Activated CD4-positive, alpha-beta T cell treated with anti-CD3 and anti-CD28 coated beads, Interleukin-2, amount 50 U/mL, for 1 hour (primary cell): Measurements from ENCODE around the gene UBE2Q2.
"Not testable (repeated sequence)": the region's sequence is repeated elsewhere in the genome, so short reads cannot be mapped to it uniquely, and the experiment has no call there.

Source experiments
- DNase-seq: peaks from one replicate; pipeline ENCODE4 v3.0.0-alpha.2; 2020

Gene UBE2Q2

DNA sequence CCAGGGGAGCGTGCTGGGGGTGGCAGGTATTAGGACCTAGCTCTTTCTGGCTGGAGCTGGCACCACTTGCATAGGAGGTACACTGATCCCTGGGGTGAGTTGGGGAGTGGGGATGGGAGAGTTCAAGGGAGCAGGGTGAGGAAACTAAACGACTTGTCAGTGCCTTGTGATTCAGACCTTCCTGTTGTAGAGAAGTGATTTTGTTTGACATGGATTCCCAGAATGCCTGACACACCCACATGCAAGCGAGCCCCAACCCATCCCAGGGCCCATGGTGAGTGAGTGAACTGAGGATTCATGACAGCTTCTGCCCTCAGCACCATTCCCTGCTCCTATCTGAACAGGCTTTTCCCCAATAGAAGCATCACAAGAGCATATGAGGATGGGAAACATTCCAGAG is 15.6 kb upstream of the UBE2Q2 start:
- DNase-seq: no peak

GRCh38 chr15:75828429-75828828 is 14.8 kb upstream of the UBE2Q2 start:
- no peak for DNase-seq

- no peak for DNase-seq
These were observed 12.1 kb upstream of the UBE2Q2 start for GRCh38 chr15:75830910-75831805.

DNA sequence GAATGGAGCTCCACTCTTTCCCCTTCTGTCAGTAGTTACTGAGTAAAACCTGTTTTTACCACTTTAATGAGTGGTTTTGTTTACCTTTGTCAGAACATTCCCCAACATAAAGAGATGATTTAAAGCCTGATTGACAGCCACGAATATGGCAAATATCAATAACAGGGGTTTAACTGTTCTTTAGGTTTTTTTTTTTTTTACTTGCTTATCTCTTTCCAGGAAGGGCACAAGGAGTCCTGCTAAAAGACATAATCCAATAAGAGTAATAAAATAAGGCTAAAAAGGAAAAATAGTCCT is 11.5 kb upstream of the UBE2Q2 start:
- no peak for DNase-seq

DNA sequence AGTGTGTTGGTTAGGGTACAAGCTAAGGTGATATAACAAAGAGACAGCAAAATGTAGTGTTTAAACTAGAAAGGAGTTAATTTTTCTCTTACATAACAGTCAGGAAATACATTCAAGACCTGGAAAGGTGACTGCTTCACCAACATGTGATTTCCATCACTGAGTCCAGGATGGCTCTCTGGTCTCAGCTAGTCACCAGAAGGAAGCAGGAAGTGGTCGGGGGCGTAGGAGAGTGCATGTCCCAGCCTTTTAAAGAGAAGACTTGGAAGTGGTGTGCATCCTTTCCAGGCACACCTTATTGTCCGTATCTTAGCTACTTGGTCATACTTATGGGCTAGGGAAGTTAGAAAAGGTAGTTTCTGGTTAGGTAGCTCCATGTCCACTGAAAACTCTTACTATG is 11.1 kb upstream of the UBE2Q2 start:
- no peak for DNase-seq

DNA sequence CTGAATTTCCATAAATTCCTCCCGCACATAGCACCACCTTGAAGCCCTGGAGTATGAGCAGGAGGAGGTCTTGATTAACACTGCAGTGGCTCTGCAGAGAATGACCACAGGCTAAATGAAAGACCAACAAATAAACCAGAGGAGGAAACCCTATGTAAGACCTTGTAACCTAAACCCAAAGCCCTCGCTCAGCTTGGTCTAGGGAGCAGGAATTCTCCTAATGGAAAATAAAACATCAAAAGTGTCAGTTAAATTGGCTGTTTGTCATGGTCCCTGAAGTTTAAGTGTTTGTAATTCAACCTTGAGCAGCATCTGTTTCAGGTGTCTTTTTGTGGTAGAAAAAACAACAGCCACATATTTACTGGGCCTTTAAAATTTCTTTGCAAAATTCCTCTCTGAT is 9.2 kb upstream of the UBE2Q2 start:
- no peak for DNase-seq

DNA sequence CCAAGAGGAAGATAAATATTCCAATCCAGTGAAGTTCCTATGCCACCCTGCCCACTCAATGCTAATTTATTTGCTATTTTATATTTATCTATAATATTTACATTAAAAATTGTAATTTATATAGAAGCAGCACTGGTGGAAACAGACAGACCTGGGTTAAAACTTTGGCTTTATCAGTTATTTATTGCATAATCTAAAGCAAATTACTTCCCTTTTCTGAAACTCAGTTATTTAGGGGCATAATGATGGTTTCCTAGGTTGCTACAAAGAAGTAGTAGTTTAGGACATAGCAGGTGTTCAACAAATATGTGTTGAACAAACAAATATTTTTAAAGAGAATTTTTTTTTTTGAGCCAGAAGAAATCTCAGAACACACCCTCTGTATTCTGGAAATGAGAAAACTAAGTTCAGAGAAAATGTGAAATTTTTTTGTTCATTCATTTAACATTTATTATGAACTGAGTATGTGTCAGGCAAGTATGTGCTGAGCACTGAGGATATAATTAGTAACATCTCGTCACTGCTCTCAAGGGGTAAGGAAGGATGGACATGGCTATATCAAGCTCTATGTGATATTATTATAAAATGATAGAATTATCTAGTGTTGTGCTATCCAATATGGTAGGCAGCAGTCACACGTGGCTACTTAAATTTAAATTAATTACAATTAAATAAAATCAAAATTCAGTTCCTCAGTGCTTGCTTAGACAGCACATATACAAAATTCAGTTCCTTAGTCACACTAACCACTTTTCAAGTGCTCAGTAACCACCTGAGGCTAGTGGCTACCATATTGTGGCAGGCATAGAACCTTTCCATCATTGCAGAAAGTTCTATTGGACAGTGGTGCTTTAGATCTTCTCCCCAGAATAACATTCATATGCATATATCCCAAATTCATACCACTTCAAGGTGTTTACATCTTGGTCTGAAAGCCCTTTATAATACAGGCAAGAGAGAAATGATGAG is 7.0 kb upstream of the UBE2Q2 start:
- DNase-seq: no peak

DNA sequence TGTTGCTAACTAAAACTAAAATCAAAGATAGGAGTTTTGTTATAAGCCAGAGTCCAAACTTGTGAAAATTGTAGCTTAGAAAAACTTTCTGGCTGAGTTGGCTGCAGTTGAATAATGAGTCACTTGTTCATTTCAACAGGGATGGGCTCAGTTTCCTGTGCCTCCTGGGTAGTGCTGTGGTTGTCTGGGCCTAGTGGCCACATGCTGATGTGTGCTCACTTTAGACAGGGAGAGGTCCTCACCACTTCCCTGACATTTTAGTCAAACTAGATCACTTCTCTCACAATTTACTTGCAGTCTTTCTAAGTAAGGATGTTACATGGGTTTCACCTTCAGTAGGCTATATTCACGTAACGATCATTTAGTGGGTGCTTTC is 6.3 kb upstream of the UBE2Q2 start:
- DNase-seq: peak; percentile 29

DNA sequence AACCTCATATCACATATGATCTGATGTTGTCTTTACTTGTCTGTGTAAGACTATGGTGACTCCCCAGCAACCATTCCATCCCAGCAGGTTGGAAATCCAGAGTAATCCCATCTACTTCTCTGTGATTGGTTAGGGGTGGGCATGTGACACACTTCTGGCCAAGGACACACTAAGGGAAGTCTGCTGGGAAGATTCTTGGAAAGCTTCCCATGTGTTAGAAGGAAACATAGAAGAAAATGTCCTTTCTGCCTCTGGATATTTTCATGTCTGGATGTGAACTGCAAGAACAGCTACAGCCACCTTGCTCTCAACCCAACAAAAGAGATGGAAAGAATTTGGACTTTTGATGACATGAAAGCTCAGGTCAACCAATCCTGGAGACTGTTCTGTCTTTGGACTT is 2.6 kb upstream of the UBE2Q2 start:
- DNase-seq: no peak

DNA sequence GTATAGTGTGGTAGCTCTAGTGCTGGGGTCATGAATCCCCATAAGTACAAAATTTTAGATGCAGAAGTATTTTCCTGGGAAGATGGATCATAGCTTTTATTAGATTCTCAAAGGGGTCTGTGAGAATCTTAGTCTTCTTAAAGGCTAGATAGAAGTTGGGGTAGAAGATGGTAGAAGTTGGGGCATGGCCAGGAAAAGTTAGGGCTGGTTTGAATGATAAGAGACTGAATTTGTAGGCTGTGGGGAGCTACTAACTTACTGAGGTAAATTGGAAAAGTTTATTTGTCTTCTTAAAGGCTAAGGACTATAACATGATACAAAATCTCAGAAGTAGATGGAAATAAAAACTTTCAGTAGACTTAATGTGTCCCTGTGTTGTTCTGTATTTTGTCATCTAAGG is 1.6 kb upstream of the UBE2Q2 start:
- no peak for DNase-seq

- peak; percentile 56 for DNase-seq
These were observed 683 bp downstream of the UBE2Q2 start for GRCh38 chr15:75843678-75844581.

- DNase-seq: peak; percentile 18
These were observed 1.5 kb downstream of the UBE2Q2 start for GRCh38 chr15:75844629-75845335.

DNA sequence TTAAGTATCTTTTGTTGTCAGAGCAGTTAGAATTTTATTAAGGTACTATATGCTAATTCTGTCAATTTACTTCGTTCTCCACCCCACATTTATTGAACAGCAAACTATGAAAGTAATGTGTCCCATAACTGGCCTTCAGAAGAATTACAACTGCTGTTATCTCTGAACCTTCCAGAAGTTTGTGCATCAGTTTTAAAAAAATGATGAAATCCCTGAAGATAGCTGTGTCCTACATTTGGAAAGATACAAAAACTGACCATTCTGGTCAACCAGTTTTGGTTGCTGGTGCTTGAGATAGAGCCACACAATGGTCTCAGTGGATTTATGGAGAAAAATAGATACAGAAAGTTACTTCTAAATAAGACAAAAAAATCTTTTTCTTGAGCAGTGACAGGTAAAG is 5.9 kb downstream of the UBE2Q2 start:
- DNase-seq: no peak

GRCh38 chr15:75850708-75851107 is 7.5 kb downstream of the UBE2Q2 start:
- DNase-seq: no peak

- DNase-seq: not testable (repeated sequence)
These were observed 8.3 kb downstream of the UBE2Q2 start for GRCh38 chr15:75851566-75851965.

- DNase-seq: no peak
These were observed 14.6 kb downstream of the UBE2Q2 start for GRCh38 chr15:75857886-75858285.

DNA sequence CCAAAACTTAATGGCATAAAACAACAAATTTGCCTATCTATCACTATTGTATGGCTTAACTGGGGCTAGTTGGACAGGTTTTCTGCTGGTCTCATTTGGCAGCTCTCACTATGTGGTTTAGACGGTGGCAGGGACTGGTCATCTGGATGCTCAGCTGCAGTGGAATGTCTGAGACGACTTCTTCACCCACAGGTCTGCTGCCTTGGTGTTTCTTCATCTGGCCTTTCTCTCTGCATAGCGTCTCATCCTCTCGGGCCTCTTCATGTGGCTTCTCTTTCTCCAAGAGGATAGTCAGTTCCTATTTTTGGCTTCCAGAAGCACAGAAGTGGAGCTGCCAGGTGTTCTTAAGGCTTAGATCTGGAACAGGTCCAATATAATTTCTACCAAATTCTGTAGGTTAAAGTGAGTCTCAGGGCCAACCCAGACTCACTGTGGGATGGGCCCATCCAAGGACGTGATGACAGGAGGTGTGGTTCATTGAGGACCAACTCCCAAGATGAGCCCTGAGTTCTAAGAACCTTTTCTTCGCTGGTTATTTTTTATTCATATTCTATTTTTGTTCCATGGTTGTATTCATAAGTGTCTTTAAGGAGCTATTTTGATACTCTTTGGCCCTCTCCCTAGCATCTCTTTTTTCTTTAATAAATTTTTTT is 18.6 kb downstream of the UBE2Q2 start:
- DNase-seq: no peak

DNA sequence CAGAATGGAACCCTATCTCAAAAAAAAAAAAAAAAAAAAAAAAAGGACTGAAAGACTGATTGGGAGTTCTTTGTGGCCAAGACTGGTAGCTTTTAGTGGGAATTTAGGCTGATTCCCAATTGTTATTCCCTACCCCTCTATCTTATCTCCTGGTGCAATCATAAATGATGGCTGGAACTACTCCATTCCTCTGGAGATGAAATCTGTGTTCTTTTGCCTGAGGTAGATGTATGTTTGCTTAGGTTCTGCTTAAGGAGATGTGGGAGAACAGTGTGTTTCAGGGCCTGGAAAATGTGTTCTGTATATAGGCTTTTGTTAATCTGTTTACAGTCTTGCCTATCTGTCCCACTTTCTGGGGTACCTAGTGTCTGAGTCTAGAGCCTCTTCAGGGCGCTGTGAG is 19.5 kb downstream of the UBE2Q2 start:
- DNase-seq: no peak

DNA sequence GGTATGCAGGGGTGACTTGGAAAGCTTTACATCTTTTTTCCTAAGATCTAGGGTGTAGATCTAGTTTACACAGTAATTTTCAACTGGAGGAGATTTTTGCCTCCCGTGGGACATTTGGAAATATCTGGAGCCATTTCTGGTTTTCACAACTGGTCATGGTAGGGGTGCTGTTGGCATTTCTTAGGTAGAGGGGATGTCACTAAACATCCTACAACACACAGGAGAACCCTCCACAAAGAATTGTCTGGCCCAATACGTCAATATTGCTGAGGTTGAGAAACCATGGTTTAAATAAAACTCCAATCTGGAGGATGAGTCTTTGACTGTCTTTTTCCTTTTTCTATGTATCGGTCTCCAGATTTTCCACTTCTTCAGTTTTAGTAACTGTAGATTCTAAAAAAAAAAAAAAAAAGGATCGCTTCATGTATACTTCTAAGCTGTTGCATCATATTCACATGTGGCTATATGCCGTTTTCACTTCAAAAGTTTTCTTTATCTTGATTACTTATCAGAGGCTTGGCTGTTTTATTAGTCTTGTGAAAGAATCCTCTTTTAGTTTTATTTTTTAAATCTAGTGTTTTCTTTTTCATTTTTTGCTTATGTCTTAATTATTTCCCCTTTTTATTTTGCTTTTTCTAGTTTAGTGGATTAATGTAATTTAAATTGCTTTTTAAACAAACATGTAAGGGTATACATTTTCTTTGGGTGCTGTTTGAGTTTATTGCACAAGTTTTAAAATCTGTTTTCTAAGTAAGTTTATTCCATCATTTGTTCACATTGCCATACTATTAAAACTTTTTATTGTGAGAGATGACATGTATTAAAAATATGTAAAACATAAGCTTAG is 21.2 kb downstream of the UBE2Q2 start:
- DNase-seq: no peak

DNA sequence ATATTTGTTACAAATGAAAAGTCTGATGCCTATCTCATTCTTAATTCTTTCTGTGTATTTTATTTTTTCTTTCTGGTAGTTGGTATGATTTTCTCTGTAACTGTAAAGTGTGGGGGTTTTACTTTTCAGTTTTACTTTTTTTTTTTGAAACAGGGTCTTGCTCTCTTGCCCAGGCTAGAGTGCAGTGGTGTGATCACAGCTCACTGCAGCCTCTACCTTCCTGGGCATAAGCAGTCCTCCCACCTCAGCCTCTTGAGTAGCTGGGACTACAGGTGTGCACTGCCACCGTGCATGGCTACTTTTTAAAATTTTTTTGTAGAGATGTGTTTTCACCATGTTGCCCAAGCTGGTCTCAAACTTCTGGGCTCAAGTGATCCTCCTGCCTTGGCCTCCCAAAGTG is 22.8 kb downstream of the UBE2Q2 start:
- not testable (repeated sequence) for DNase-seq

- DNase-seq: no peak
These were observed 23.7 kb downstream of the UBE2Q2 start for GRCh38 chr15:75866916-75867315.
